Endometrial microvascular endothelial cells (primary cell): ENCODE results near the gene MTAP. TPM values are rescaled to one million over a fixed set of nuclear protein-coding genes. Genes with fewer than 3 reads are reported as not detected.

Source experiments
- in situ Hi-C: cut with HindIII; loops from 2 replicates; pipeline ENCODE4 v1.10.0; 2017; ENCODE audit warnings: low sequenced_read_pairs, low pct_unique_long_range_greater_than_20kb; ENCODE audit errors: inconsistent ontology term
- total RNA-seq: library from RNA; depleted of rRNA; stranded (reverse); fragments of >200 nt; gene quantifications from one replicate; pipeline ENCODE4 v1.2.3, GENCODE V29; 2015; ENCODE audit errors: inconsistent ontology term

MTAP gene
- total RNA-seq, 1 donor from 2014 or later = 44.7 TPM

- in situ Hi-C loops = no loop called here
These were observed 30.8 kb downstream of the MTAP start for GRCh38 chr9:21833090-21833801.

- in situ Hi-C loops = no loop called here
These were observed 32.7 kb downstream of the MTAP start for GRCh38 chr9:21835121-21835520.

- in situ Hi-C loops = no loop called here
These were observed 34.2 kb downstream of the MTAP start for GRCh38 chr9:21836437-21837161.

GRCh38 chr9:21837501-21837900 lies 35.1 kb downstream of the MTAP start:
- in situ Hi-C loops = no loop called here

GRCh38 chr9:21840647-21841046 lies 38.2 kb downstream of the MTAP start:
- in situ Hi-C loops = no loop called here

- in situ Hi-C loops = no loop called here
These were observed 38.7 kb downstream of the MTAP start for GRCh38 chr9:21841133-21841532.

- in situ Hi-C loops = no loop called here
These were observed 46.2 kb downstream of the MTAP start for GRCh38 chr9:21848615-21849014.

GRCh38 chr9:21852754-21853153 lies 50.3 kb downstream of the MTAP start:
- in situ Hi-C loops = no loop called here

- in situ Hi-C loops = no loop called here
These were observed 51.0 kb downstream of the MTAP start for GRCh38 chr9:21853414-21853813.

GRCh38 chr9:21854119-21854518 lies 51.7 kb downstream of the MTAP start:
- in situ Hi-C loops = no loop called here

- in situ Hi-C loops = no loop called here
These were observed 52.2 kb downstream of the MTAP start for GRCh38 chr9:21854594-21854993.

GRCh38 chr9:21856301-21857094 lies 54.1 kb downstream of the MTAP start:
- in situ Hi-C loops = no loop called here

- in situ Hi-C loops = no loop called here
These were observed 60.4 kb downstream of the MTAP start for GRCh38 chr9:21862871-21863270.

GRCh38 chr9:21864505-21864904 lies 62.1 kb downstream of the MTAP start:
- in situ Hi-C loops = no loop called here

GRCh38 chr9:21866302-21866701 lies 63.9 kb downstream of the MTAP start:
- in situ Hi-C loops = no loop called here

- in situ Hi-C loops = no loop called here
These were observed 69.0 kb downstream of the MTAP start for GRCh38 chr9:21871256-21871975.

GRCh38 chr9:21872696-21873095 lies 70.3 kb downstream of the MTAP start:
- in situ Hi-C loops = no loop called here

- in situ Hi-C loops = no loop called here
These were observed 71.2 kb downstream of the MTAP start for GRCh38 chr9:21873540-21874221.

- in situ Hi-C loops = no loop called here
These were observed 73.5 kb downstream of the MTAP start for GRCh38 chr9:21875893-21876292.
